HL-60 (cell line): ENCODE data around the gene GSTT4.

Source experiments
- DNase-seq, 2 experiments: peaks; one replicate each; pipeline ENCODE4 v3.0.0-alpha.2; 2010 to 2020; ENCODE audit warnings: low read depth in 1 of 2, low spot score in 1 of 2
- H3K27ac ChIP-seq: fragments of 250-450 bp; sonication (Bioruptor Pico); replicated peaks from 2 replicates; pipeline ENCODE4 v1.5.1; 2020; ENCODE audit warnings: mild to moderate bottlenecking, moderate library complexity
- H3K27me3 ChIP-seq: fragments of 250-450 bp; sonication (Bioruptor Pico); 2 replicates; pipeline ENCODE4 v1.5.1; 2021; ENCODE audit warnings: mild to moderate bottlenecking, moderate library complexity; ENCODE audit not compliant: insufficient read depth, poor library complexity, severe bottlenecking
- H3K4me3 ChIP-seq: replicated peaks from 2 replicates; pipeline ENCODE4 v1.5.1; 2011; ENCODE audit warnings: mild to moderate bottlenecking, control low read depth, low read length; ENCODE audit not compliant: insufficient read depth
- CTCF ChIP-seq: IDR thresholded peaks from one replicate; pipeline ENCODE4 v1.5.1; 2011; ENCODE audit warnings: low read length, control low read depth, inconsistent platforms; ENCODE audit not compliant: insufficient read depth
- GABPA ChIP-seq: IDR thresholded peaks from 2 replicates; pipeline ENCODE4 v1.6.1; 2012; ENCODE audit warnings: low read depth
- POLR2AphosphoS5 ChIP-seq: IDR thresholded peaks from 2 replicates; pipeline ENCODE4 v1.6.1; 2012; ENCODE audit warnings: low read depth
- REST ChIP-seq: IDR thresholded peaks from 2 replicates; pipeline ENCODE4 v1.6.1; 2012; ENCODE audit warnings: low read depth; ENCODE audit not compliant: insufficient replicate concordance
- SPI1 ChIP-seq: IDR thresholded peaks from 2 replicates; pipeline ENCODE4 v1.6.1; 2012; ENCODE audit warnings: low read depth, mild to moderate bottlenecking, borderline replicate concordance

GSTT4 gene

DNA sequence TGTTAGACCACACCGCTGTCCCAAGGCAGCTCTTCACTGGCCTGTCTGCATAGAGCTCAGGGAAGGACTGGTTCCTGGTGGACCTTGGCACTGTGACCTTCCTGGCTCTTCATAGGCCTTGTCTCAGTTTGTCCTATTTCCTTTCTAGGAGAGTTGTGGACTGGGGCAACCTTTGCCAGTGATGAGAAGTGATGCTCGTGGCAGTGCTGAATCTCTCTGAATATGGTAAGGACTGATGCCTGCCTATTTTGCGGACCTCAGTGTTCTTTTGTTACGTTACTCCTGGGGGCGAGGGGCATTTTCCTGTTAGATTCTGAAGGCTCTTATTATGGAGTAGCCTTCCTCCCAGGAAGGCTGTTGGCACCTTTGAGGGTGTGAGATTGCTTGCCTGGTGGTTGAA, 30.0 kb upstream of the GSTT4 start:
- no peak overlapping the region for H3K27ac ChIP-seq
- H3K4me3 ChIP-seq, result no peak overlapping the region
- no peaks in the 10 kb centered on the region for H3K27me3 ChIP-seq
- TF ChIP-seq POLR2AphosphoS5 (no peak), REST (no peak), CTCF (no peak), SPI1 (no peak), GABPA (no peak)
- DNase-seq, result no peak

DNA sequence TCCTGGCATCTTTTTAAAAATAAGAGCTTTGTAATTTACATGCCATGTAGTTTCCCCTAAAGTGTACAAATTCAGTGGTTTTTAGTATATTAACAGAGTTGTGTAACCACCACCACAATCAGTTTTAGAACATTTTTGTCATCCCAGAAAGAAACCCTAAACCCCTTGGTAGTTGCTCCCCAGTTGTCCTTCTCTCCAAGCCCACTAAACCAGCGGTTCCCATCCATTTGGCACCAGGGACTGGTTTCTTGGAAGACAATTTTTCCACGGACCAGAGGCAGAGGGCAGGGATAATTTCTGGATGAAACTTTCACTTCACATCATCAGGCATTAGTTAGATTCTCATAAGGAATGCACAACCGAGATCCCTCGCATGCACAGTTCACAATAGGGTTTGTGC, 28.5 kb upstream of the GSTT4 start:
- DNase-seq, result no peak
- no peak overlapping the region for H3K27ac ChIP-seq
- TF ChIP-seq SPI1 (no peak), POLR2AphosphoS5 (no peak), REST (no peak), GABPA (no peak), CTCF (no peak)
- H3K4me3 ChIP-seq, result no peak overlapping the region
- no peaks in the 10 kb centered on the region for H3K27me3 ChIP-seq

DNA sequence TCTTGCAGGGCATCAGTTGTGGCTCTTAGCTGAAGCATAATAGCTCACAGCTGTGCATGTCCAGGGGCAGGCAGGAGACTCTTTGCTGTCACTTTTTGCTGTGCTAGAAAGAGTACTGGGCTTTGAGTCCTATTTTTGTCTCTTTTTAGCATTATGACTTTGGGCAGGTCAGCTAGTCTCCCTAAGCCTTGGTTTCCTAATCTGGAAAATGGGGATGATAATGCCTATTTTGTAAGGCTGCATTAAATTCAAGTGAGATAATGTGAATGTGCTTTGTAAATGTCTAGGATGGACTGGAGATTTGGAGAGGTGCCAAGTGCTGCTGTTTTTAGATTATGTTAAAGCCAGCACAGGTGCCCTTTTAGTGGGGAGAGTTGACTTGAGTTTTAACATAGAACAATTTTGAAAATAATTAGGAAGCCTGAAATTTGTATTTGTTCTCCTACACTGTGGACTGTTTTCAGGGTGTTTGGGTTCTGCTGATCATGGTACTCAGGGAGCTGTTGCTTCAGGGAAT, 25.0 kb upstream of the GSTT4 start:
- TF ChIP-seq GABPA (no peak), CTCF (no peak), SPI1 (no peak), POLR2AphosphoS5 (no peak), REST (no peak)
- no peaks in the 10 kb centered on the region for H3K27me3 ChIP-seq
- DNase-seq, result no peak
- H3K4me3 ChIP-seq, result no peak overlapping the region
- H3K27ac ChIP-seq, result no peak overlapping the region
